ENCODE data around the gene MRPL38. TPM values are rescaled to one million over a fixed set of nuclear protein-coding genes. Genes with fewer than 3 reads are reported as not detected.

The MRPL38 gene
- total and polyA plus RNA-seq, 5 donors from 2014 or later = 58.0 to 118 (median 67.2) TPM

DNA sequence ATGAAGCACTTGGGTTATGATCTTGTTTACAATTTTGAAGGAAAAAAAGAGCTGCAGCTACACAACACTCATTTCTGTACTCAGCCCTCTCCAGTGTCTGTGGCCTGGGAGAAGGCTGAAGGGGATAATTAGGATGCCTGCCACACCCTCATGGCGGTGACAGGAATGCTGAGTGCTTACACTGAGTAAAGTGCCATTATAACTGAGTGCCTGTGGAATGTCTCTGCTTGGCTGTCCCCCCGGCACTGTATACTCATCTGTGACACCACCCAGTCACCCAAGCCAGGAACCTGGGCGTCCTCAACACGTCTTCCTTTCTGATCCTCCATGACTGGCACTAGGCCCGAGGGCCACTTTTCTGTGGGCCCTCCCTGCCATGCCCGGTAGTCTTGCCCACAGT, 3.5 kb upstream of the MRPL38 start:
- H3K27ac Mint-ChIP-seq = peak overlapping the region in 2 of 3 donors; percentile 43 to 71
- H3K4me1 ChIP-seq (ENCODE audit: control insufficient read depth, insufficient read depth, low read length, poor library complexity, severe bottlenecking) = peaks cover 18% of the 10 kb centered on the region
- peaks cover 4% of the 10 kb centered on the region for H3K36me3 Mint-ChIP-seq
- H3K4me3 ChIP-seq (ENCODE audit: low read depth, low read length) = no peak overlapping the region
- no peaks in the 10 kb centered on the region for H3K9me3 ChIP-seq (ENCODE audit: control insufficient read depth in 2 of 2, low read length in 2 of 2)
- no peaks in the 10 kb centered on the region for H3K36me3 ChIP-seq (ENCODE audit: control insufficient read depth, insufficient read depth, low read length)
- peak overlapping the region in 1 of 4 donors; percentile 64 for H3K4me3 Mint-ChIP-seq
- DNase-seq = no peak
- H3K4me1 Mint-ChIP-seq = peaks cover 0 to 23% (median 5%) of the 10 kb centered on the region in 4 donors
- no peak for ATAC-seq (ENCODE audit: low read depth in 2 of 2)
- H3K27me3 Mint-ChIP-seq = no peaks in the 10 kb centered on the region
- no peak overlapping the region for H3K27ac ChIP-seq (ENCODE audit: insufficient read depth, low read length, poor library complexity, severe bottlenecking)
- H3K9me3 Mint-ChIP-seq = no peaks in the 10 kb centered on the region
- H3K27me3 ChIP-seq (ENCODE audit: control insufficient read depth, insufficient read depth, low read length) = no peaks in the 10 kb centered on the region

DNA sequence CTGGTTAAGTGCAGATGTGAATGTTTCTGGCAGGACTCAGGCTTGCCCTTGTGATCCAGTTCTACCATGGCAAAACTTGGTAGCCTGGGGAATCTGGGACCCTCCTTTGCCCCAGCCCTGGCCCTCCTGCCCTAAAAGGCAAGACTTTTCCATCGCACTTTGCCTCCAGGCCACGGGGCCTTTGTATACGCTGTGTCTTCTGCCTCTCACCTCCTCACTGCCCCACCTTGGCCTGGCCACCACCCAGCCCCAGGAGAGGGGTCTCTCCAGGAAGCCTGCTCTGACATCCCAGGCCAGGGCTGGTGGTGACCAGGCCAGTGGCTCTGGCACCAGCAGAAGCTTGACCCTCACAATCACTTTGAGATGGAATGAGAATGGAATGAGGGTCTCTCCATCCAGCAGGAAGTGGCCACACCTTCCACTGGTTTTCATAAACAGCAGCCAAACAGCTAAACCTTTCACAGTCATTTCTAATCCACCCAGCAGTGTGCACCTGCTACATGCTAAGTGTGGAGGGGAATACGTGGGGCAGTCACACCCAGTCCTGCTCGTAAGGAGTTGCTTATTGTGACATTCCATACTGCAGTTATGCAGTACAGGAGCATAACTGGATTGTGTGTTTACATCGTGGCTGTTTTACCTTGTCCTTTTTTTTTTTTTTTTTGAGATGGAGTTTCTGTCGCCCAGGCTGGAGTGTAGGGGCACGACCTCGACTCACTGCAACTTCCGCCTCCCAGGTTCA, 1.6 kb upstream of the MRPL38 start:
- Mint-ChIP-seq H3K27me3 (no peaks in the 10 kb centered on the region), H3K9me3 (no peaks in the 10 kb centered on the region), H3K36me3 (no peaks in the 10 kb centered on the region), H3K27ac (peak overlapping the region in 2 of 3 donors; percentile 71 to 76), H3K4me3 (peak overlapping the region in 3 of 4 donors; percentile 46 to 81 (median 56)), H3K4me1 (peaks cover 0 to 25% (median 5%) of the 10 kb centered on the region in 4 donors)
- H3K4me3 ChIP-seq (ENCODE audit: low read depth, low read length) = no peak overlapping the region
- no peaks in the 10 kb centered on the region for H3K9me3 ChIP-seq (ENCODE audit: control insufficient read depth in 2 of 2, low read length in 2 of 2)
- peaks cover 10% of the 10 kb centered on the region for H3K36me3 ChIP-seq (ENCODE audit: control insufficient read depth, insufficient read depth, low read length)
- no peak overlapping the region for H3K27ac ChIP-seq (ENCODE audit: insufficient read depth, low read length, poor library complexity, severe bottlenecking)
- ATAC-seq (ENCODE audit: low read depth in 2 of 2) = no peak
- peaks cover 18% of the 10 kb centered on the region for H3K4me1 ChIP-seq (ENCODE audit: control insufficient read depth, insufficient read depth, low read length, poor library complexity, severe bottlenecking)
- no peaks in the 10 kb centered on the region for H3K27me3 ChIP-seq (ENCODE audit: control insufficient read depth, insufficient read depth, low read length)
- DNase-seq = peak in 1 of 3 donors; percentile 17

DNA sequence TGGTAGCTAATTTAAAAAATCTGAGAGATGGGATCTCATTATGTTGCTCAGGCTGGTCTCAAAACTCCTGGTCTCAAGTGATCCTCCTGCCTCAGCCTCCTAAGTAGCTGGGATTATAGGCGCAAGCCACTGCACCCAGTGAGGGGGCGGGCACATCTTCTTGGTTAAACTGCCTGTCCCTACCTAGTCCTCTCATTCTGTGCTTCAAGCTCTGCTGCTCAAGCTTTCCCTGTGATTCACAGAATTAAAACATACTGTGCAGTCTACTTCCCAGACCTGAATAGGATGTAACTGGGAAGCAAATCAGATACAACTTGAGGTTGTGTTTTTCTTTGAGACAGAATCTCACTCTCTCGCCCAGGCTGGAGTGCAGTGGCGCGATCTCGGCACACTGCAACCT, 2.3 kb downstream of the MRPL38 start:
- no peak for DNase-seq
- peaks cover 37% of the 10 kb centered on the region for H3K36me3 ChIP-seq (ENCODE audit: control insufficient read depth, insufficient read depth, low read length)
- H3K27me3 Mint-ChIP-seq = no peaks in the 10 kb centered on the region
- no peaks in the 10 kb centered on the region for H3K9me3 ChIP-seq (ENCODE audit: control insufficient read depth in 2 of 2, low read length in 2 of 2)
- H3K4me1 Mint-ChIP-seq = peaks cover 0 to 28% (median 8%) of the 10 kb centered on the region in 4 donors
- H3K27ac Mint-ChIP-seq = no peak overlapping the region
- no peak for ATAC-seq (ENCODE audit: low read depth in 2 of 2)
- no peaks in the 10 kb centered on the region for H3K27me3 ChIP-seq (ENCODE audit: control insufficient read depth, insufficient read depth, low read length)
- peaks cover 18% of the 10 kb centered on the region for H3K4me1 ChIP-seq (ENCODE audit: control insufficient read depth, insufficient read depth, low read length, poor library complexity, severe bottlenecking)
- no peak overlapping the region for H3K27ac ChIP-seq (ENCODE audit: insufficient read depth, low read length, poor library complexity, severe bottlenecking)
- no peaks in the 10 kb centered on the region for H3K9me3 Mint-ChIP-seq
- peak overlapping the region in 2 of 4 donors; percentile 63 to 97 for H3K4me3 Mint-ChIP-seq
- H3K36me3 Mint-ChIP-seq = peaks cover 9% of the 10 kb centered on the region
- no peak overlapping the region for H3K4me3 ChIP-seq (ENCODE audit: low read depth, low read length)

DNA sequence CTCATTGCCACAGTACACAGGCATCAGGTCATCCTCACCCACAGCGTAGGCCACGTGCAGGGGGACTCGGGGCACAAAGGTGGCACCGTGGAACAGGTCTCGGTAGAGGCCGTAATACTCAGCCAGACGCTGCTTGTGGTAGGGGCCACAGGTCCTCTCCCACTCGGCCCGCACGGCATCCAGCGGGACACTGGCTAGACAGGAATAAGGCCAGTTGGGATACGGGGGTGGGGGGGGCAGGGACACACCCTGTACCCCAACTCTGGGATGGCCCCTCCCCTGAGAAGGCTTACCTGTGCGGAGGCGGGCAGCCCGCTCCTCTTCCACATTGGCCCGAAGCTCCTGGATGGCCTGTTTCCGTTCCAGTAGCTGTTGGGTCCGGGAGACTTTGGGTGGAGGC, 3.0 kb downstream of the MRPL38 start:
- Histone ChIP-seq H3K4me1 (ENCODE audit: control insufficient read depth, insufficient read depth, low read length, poor library complexity, severe bottlenecking) (peaks cover 23% of the 10 kb centered on the region), H3K36me3 (ENCODE audit: control insufficient read depth, insufficient read depth, low read length) (peaks cover 37% of the 10 kb centered on the region), H3K27me3 (ENCODE audit: control insufficient read depth, insufficient read depth, low read length) (no peaks in the 10 kb centered on the region), H3K4me3 (ENCODE audit: low read depth, low read length) (no peak overlapping the region), H3K27ac (ENCODE audit: insufficient read depth, low read length, poor library complexity, severe bottlenecking) (no peak overlapping the region), H3K9me3 (ENCODE audit: control insufficient read depth in 2 of 2, low read length in 2 of 2) (no peaks in the 10 kb centered on the region)
- DNase-seq (no peak), ATAC-seq (ENCODE audit: low read depth in 2 of 2) (no peak)
- Mint-ChIP-seq H3K4me3 (peak overlapping the region in 1 of 4 donors; percentile 97), H3K36me3 (peaks cover 9% of the 10 kb centered on the region), H3K27ac (no peak overlapping the region), H3K9me3 (no peaks in the 10 kb centered on the region), H3K4me1 (peaks cover 0 to 28% (median 8%) of the 10 kb centered on the region in 4 donors), H3K27me3 (no peaks in the 10 kb centered on the region)

DNA sequence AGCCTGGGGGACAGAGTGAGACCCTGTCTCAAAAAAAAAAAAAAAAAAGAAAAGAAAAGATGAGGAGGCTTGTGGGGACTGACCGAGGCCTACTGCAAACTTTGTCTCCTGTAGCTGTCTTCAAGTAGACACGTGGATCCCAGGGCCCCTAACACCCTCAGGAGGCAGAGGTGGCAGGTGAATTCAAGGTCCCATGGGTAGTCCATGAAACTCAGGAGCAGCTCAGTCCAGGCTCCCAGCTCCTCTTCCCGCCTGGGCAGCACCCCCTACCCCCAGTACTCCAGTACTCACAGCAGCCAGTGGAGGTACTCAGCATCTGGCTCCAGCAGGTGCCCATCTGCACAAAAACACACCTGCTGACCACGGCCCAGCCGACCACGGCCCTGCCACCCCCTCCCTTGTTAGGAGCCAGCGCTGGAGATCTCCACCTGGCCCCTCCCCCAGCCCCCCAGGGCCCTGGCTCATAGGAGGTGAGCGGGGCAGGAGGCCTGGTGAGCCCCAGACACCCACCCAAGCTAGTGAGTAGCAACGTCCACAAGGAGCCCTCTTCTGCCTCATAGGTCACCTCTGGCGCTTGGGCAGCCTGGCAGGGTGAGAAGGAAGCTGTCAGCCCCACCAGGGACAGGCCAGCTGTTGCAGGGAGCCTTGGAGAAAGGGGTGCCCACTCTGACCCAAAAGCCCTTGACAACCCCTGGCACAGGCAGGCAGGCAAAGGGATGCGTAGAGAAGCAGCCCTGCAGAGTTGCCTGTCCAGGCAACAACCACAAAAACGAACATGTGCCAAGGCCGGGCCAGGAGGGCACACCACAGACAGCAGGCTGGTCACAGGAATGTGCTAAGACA, 3.8 kb downstream of the MRPL38 start:
- peaks cover 37% of the 10 kb centered on the region for H3K36me3 ChIP-seq (ENCODE audit: control insufficient read depth, insufficient read depth, low read length)
- H3K27ac Mint-ChIP-seq = no peak overlapping the region
- peaks cover 20% of the 10 kb centered on the region for H3K4me1 ChIP-seq (ENCODE audit: control insufficient read depth, insufficient read depth, low read length, poor library complexity, severe bottlenecking)
- H3K4me3 Mint-ChIP-seq = peak overlapping the region in 1 of 4 donors; percentile 51
- no peaks in the 10 kb centered on the region for H3K27me3 ChIP-seq (ENCODE audit: control insufficient read depth, insufficient read depth, low read length)
- H3K27ac ChIP-seq (ENCODE audit: insufficient read depth, low read length, poor library complexity, severe bottlenecking) = no peak overlapping the region
- H3K4me1 Mint-ChIP-seq = peaks cover 0 to 24% (median 8%) of the 10 kb centered on the region in 4 donors
- ATAC-seq (ENCODE audit: low read depth in 2 of 2) (no peak), DNase-seq (no peak)
- no peaks in the 10 kb centered on the region for H3K9me3 ChIP-seq (ENCODE audit: control insufficient read depth in 2 of 2, low read length in 2 of 2)
- H3K4me3 ChIP-seq (ENCODE audit: low read depth, low read length) = no peak overlapping the region
- no peaks in the 10 kb centered on the region for H3K27me3 Mint-ChIP-seq
- peaks cover 9% of the 10 kb centered on the region for H3K36me3 Mint-ChIP-seq
- H3K9me3 Mint-ChIP-seq = no peaks in the 10 kb centered on the region

DNA sequence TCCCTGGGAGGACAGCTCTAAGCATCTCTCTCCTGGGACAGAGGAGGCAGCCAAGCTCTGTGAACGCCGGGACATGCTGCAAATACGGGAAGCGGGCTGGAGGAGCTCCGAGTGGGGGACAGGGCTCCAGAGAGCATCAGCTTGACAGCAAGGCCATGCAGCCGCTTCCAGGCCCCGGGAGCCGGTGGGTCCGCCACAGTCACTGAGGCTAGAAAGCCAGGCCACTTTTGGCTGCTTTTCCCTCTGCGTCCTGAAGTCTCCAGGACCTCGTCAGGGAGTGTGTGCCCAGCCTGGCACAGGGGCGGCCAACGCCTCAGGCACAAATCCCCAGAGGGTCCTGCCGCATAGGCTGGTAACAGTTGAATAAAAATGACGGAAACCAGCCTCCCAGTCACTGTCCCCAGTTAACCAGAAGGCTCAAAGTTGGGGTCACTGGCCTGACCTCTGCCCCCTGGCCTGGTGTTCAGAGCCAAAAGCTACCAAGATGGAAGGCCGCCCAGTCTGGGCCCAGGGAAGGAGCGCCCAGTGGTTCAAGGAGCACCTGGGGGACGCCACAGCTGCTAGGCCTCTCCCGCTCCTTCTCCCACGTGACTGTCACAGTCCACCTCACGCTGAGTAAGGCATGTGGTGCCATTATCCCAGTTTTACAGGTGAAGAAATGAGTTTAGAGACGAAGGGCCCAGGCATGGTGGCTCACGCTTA, 4.8 kb downstream of the MRPL38 start:
- ATAC-seq (ENCODE audit: low read depth in 2 of 2) = no peak
- H3K4me1 Mint-ChIP-seq = peaks cover 0 to 30% (median 16%) of the 10 kb centered on the region in 4 donors

DNA sequence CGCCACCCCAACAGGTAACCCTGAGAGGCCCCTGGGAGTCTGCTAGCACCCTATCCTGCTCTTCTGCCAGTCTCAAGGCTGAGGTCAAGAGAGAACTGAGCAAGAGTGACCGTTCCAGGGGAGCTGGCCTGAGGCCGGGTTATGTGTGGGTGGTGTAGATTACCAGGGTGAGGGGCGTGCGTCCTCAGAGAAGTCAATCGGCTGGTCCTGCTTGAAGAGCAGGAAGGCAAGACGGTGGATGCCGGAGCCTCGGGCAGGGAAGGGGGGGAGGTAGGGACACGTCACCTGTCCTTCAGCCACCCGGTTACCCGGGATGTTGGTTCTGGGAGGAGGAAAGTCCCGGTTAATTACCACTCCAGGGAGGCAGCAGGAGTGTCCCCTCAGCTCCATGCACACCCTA, 5.3 kb downstream of the MRPL38 start:
- peaks cover 37% of the 10 kb centered on the region for H3K36me3 ChIP-seq (ENCODE audit: control insufficient read depth, insufficient read depth, low read length)
- H3K27me3 Mint-ChIP-seq = no peaks in the 10 kb centered on the region
- H3K9me3 ChIP-seq (ENCODE audit: control insufficient read depth in 2 of 2, low read length in 2 of 2) = no peaks in the 10 kb centered on the region
- ATAC-seq (ENCODE audit: low read depth in 2 of 2) (no peak), DNase-seq (no peak)
- H3K4me3 Mint-ChIP-seq = peak overlapping the region in 1 of 4 donors; percentile 56
- H3K9me3 Mint-ChIP-seq = no peaks in the 10 kb centered on the region
- no peak overlapping the region for H3K4me3 ChIP-seq (ENCODE audit: low read depth, low read length)
- no peak overlapping the region for H3K27ac Mint-ChIP-seq
- peaks cover 9% of the 10 kb centered on the region for H3K36me3 Mint-ChIP-seq
- H3K27ac ChIP-seq (ENCODE audit: insufficient read depth, low read length, poor library complexity, severe bottlenecking) = no peak overlapping the region
- peaks cover 0 to 30% (median 16%) of the 10 kb centered on the region in 4 donors for H3K4me1 Mint-ChIP-seq
- no peaks in the 10 kb centered on the region for H3K27me3 ChIP-seq (ENCODE audit: control insufficient read depth, insufficient read depth, low read length)
- H3K4me1 ChIP-seq (ENCODE audit: control insufficient read depth, insufficient read depth, low read length, poor library complexity, severe bottlenecking) = peaks cover 24% of the 10 kb centered on the region

More for the DNA sequence above, 4.8 kb downstream of the MRPL38 start:
- Histone ChIP-seq H3K9me3 (ENCODE audit: control insufficient read depth in 2 of 2, low read length in 2 of 2) (no peaks in the 10 kb centered on the region), H3K4me3 (ENCODE audit: low read depth, low read length) (no peak overlapping the region), H3K36me3 (ENCODE audit: control insufficient read depth, insufficient read depth, low read length) (peaks cover 37% of the 10 kb centered on the region), H3K27me3 (ENCODE audit: control insufficient read depth, insufficient read depth, low read length) (no peaks in the 10 kb centered on the region), H3K4me1 (ENCODE audit: control insufficient read depth, insufficient read depth, low read length, poor library complexity, severe bottlenecking) (peaks cover 23% of the 10 kb centered on the region), H3K27ac (ENCODE audit: insufficient read depth, low read length, poor library complexity, severe bottlenecking) (no peak overlapping the region)
- H3K9me3 Mint-ChIP-seq = no peaks in the 10 kb centered on the region
- no peaks in the 10 kb centered on the region for H3K27me3 Mint-ChIP-seq
- peak overlapping the region in 1 of 4 donors; percentile 56 for H3K4me3 Mint-ChIP-seq
- DNase-seq = no peak
- peaks cover 9% of the 10 kb centered on the region for H3K36me3 Mint-ChIP-seq
- no peak overlapping the region for H3K27ac Mint-ChIP-seq

Data from CD4-positive, CD25-positive, alpha-beta regulatory T cell (primary cell).